HepG2 (cell line): ENCODE data around the gene ANO6. TPM values are rescaled to one million over a fixed set of nuclear protein-coding genes. Genes with fewer than 3 reads are reported as not detected.

Source experiments
- ARID3A ChIP-seq: IDR thresholded peaks from 2 replicates; pipeline ENCODE4 v1.6.1; 2012; ENCODE audit warnings: low read depth, low read length, improper control_type of control experiment
- ARID5B ChIP-seq: IDR thresholded peaks from 2 replicates; pipeline ENCODE4 v1.4.0; 2020; ENCODE audit warnings: mild to moderate bottlenecking, missing genetic modification reagents
- BORCS8-MEF2B ChIP-seq: sonication (generic); formaldehyde crosslinking; IDR thresholded peaks from 2 replicates; pipeline ENCODE4 v1.8.0; 2022; ENCODE audit warnings: mild to moderate bottlenecking, missing genetic modification reagents
- CBFB ChIP-seq: sonication (generic); formaldehyde crosslinking; IDR thresholded peaks from 2 replicates; pipeline ENCODE4 v1.4.0; 2020; ENCODE audit warnings: missing genetic modification reagents
- FOXK1 ChIP-seq: sonication (generic); formaldehyde crosslinking; IDR thresholded peaks from 2 replicates; pipeline ENCODE4 v1.4.0; 2020; ENCODE audit warnings: low read depth, missing genetic modification reagents, borderline replicate concordance
- GFI1 ChIP-seq: sonication (generic); formaldehyde crosslinking; IDR thresholded peaks from 2 replicates; pipeline ENCODE4 v1.5.0; 2020; ENCODE audit warnings: missing genetic modification reagents, mild to moderate bottlenecking, borderline replicate concordance
- HMG20B ChIP-seq: conservative IDR thresholded peaks from 2 replicates; pipeline ENCODE4 v1.6.1; 2016; ENCODE audit warnings: missing genetic modification reagents, missing compliant biosample characterization
- HMGXB4 ChIP-seq, 2 experiments: sonication (generic) in 1 of 2; formaldehyde crosslinking in 1 of 2; IDR thresholded peaks; 2 replicates each; pipeline versions ENCODE4 v1.4.0 to v1.6.1; 2018 to 2020; ENCODE audit warnings: missing genetic modification reagents in 2 of 2, borderline replicate concordance in 1 of 2, low read depth in 1 of 2, mild to moderate bottlenecking in 1 of 2, missing biosample characterization in 1 of 2
- KDM4B ChIP-seq: sonication (generic); formaldehyde crosslinking; IDR thresholded peaks from 2 replicates; pipeline ENCODE4 v1.4.0; 2020; ENCODE audit warnings: missing genetic modification reagents
- KLF9 ChIP-seq: IDR thresholded peaks from 2 replicates; pipeline ENCODE4 v1.6.1; 2016; ENCODE audit warnings: low read depth
- MED1 ChIP-seq: sonication (generic); formaldehyde crosslinking; IDR thresholded peaks from 2 replicates; pipeline ENCODE4 v1.4.0; 2020; ENCODE audit warnings: missing genetic modification reagents
- PPARG ChIP-seq: conservative IDR thresholded peaks from 2 replicates; pipeline ENCODE4 v1.6.1; 2016; ENCODE audit warnings: missing biosample characterization, missing genetic modification reagents
- TBX2 ChIP-seq: sonication (generic); formaldehyde crosslinking; IDR thresholded peaks from 2 replicates; pipeline ENCODE4 v1.5.0; 2020; ENCODE audit warnings: missing genetic modification reagents, mild to moderate bottlenecking, borderline replicate concordance
- ZGPAT ChIP-seq: IDR thresholded peaks from 2 replicates; pipeline ENCODE4 v1.6.1; 2016; ENCODE audit warnings: mild to moderate bottlenecking
- ZKSCAN8 ChIP-seq: IDR thresholded peaks from 2 replicates; pipeline ENCODE4 v1.6.1; 2016; ENCODE audit warnings: borderline replicate concordance, missing genetic modification reagents, missing compliant biosample characterization
- ZNF431 ChIP-seq: sonication (generic); formaldehyde crosslinking; IDR thresholded peaks from 2 replicates; pipeline ENCODE4 v1.9.0; 2022; ENCODE audit warnings: missing genetic modification reagents, low read depth, mild to moderate bottlenecking, borderline replicate concordance
- ZNF644 ChIP-seq: IDR thresholded peaks from 2 replicates; pipeline ENCODE4 v1.6.1; 2016; ENCODE audit warnings: low read depth
- ZNF784 ChIP-seq: sonication (generic); formaldehyde crosslinking; IDR thresholded peaks from 2 replicates; pipeline ENCODE4 v1.5.1; 2020; ENCODE audit warnings: missing genetic modification reagents, mild to moderate bottlenecking, borderline replicate concordance
- ZNF878 ChIP-seq: sonication (generic); formaldehyde crosslinking; IDR thresholded peaks from 2 replicates; pipeline ENCODE4 v1.8.1; 2023; ENCODE audit warnings: mild to moderate bottlenecking, missing genetic modification reagents, moderate library complexity
- polyA plus RNA-seq, 8 experiments: library from polyadenylated mRNA; depleted of rRNA in 3 of 8; stranded (reverse) in 7 of 8; unstranded in 1 of 8; fragments of >200 nt; fragmentation: Illumina TruSeq in 4 of 8; extraction: Trizol in 4 of 8; gene quantifications; 2 replicates each; pipeline versions ENCODE4 v1.2.1 to v1.2.3, GENCODE V29; 2011 to 2016; ENCODE audit warnings: low read depth in 4 of 8, missing spikeins in 1 of 8, mixed read lengths in 1 of 8; ENCODE audit not compliant: insufficient read depth in 1 of 8
- total RNA-seq, 5 experiments: library from RNA; depleted of rRNA; stranded (reverse); fragments of >200 nt; fragmentation: Illumina TruSeq; extraction: Trizol; gene quantifications; 2 replicates each; pipeline ENCODE4 v1.2.3, GENCODE V29; 2016; ENCODE audit warnings: low read depth in 1 of 5

Gene ANO6
- total and polyA plus RNA-seq, 2 of the 13 experiments (the other 11 are each of a cell fraction or from before 2014, with no cell fraction given) = 37.8 to 57.1 TPM

- TF ChIP-seq HMGXB4 (CRISPR knock-in tag; IDR thresholded peaks at IDR 0.05; ENCODE audit: borderline replicate concordance in 1 of 2, low read depth in 1 of 2) = peak; percentile 26 to 37; a peak in 1 of 4 replicates
- TF ChIP-seq PPARG (CRISPR knock-in tag) = peak; percentile 91
- TF ChIP-seq ZKSCAN8 (CRISPR knock-in tag) = 0 out of 2 replicates have a peak, but pooled peaks have one; percentile 45
- TF ChIP-seq CBFB (CRISPR knock-in tag) = no peak
- peak; percentile 79 for TF ChIP-seq MED1
- TF ChIP-seq ZNF431 (CRISPR knock-in tag) = no peak
- TF ChIP-seq ZGPAT (CRISPR knock-in tag) = peak; percentile 56; the same call in 1 of the 2 replicates
- TF ChIP-seq GFI1 (CRISPR knock-in tag) = peak; percentile 93
- TF ChIP-seq TBX2 = peak; percentile 50; the same call in 1 of the 2 replicates
- TF ChIP-seq ARID3A = peak; percentile 78
- peak; percentile 64; the same call in 1 of the 2 replicates for TF ChIP-seq ZNF878 (CRISPR knock-in tag)
- peak; percentile 85 for TF ChIP-seq HMG20B (CRISPR knock-in tag)
- TF ChIP-seq BORCS8-MEF2B (CRISPR knock-in tag) = 0 out of 2 replicates have a peak, but pooled peaks have one; percentile 52
- TF ChIP-seq KDM4B (CRISPR knock-in tag) = peak; percentile 66
- peak; percentile 91 for TF ChIP-seq ARID5B (CRISPR knock-in tag)
- peak; percentile 72; the same call in 1 of the 2 replicates for TF ChIP-seq FOXK1 (CRISPR knock-in tag)
- peak; percentile 94 for TF ChIP-seq ZNF644 (CRISPR knock-in tag)
- 0 out of 2 replicates have a peak, but pooled peaks have one; percentile 54 for TF ChIP-seq KLF9
- TF ChIP-seq ZNF784 (CRISPR knock-in tag) = no peak
Observed at GRCh38 chr12:45260104-45260815, 44.4 kb downstream of the ANO6 start (continued).
